ENCODE results near the gene AP2B1.

Gene AP2B1

DNA sequence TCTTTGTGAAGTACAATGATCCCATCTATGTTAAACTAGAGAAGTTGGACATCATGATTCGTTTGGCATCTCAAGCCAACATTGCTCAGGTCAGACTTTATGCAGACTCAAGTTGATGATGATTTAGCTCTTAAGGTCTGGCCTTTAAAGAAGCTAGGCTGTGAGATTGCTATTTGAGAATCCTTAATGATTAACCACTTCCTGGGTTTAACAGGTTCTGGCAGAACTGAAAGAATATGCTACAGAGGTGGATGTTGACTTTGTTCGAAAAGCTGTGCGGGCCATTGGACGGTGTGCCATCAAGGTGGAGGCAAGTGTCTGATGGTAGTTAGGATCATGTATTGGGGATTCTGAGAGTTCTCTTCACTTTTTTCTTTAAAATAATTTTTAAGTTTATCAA is 40.3 kb downstream of the AP2B1 start:
- no peak for DNase-seq (ENCODE audit: low read depth in 3 of 3)

- DNase-seq (ENCODE audit: low read depth in 3 of 3): no peak
Measured at GRCh38 chr17:35630530-35631148, 43.5 kb downstream of the AP2B1 start.

- no peak for DNase-seq (ENCODE audit: low read depth in 3 of 3)
Measured at GRCh38 chr17:35641032-35641431, 53.9 kb downstream of the AP2B1 start.

DNA sequence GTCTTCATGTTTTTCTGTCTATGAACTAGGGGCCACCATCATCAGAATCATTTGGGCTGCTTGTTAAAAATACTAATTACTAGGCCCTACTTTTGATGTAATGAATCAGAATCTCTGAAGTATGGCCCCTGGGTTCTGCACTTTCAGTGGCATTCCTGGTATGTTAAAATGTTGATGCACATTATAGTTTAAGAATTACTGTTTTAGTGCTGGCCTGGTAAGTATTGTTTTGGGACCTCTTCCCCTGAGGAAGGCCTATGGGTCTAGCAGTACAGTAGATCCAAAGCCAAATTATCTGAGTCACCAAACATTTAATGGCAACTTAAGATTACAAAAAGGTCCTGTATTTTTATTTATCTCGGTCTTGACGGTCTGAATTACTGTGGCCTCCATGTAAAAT is 58.8 kb downstream of the AP2B1 start:
- DNase-seq (ENCODE audit: low read depth in 3 of 3): no peak

GRCh38 chr17:35651467-35651866 is 64.3 kb downstream of the AP2B1 start:
- DNase-seq (ENCODE audit: low read depth in 3 of 3): no peak

- DNase-seq (ENCODE audit: low read depth in 3 of 3): no peak
Measured at GRCh38 chr17:35653619-35654361, 66.7 kb downstream of the AP2B1 start.

DNA sequence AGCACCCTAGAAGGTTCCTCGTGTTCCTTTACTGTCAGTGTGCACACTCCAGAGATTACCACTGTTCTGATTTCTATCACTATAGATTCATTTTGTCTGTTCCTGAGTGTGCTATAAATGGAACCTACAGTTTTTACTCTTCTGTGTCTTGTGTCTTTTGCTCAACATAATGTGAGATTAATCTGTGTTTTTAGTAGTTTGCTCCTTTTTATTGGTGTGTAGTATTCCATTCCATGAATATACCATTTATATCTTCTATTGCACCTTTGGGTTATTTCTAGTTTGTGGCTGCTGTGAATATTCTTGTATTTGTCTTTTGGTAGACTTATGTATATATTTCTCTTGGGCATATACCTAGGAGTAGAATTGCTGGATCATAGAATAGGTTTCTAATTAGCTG is 68.2 kb downstream of the AP2B1 start:
- DNase-seq (ENCODE audit: low read depth in 3 of 3): no peak

DNA sequence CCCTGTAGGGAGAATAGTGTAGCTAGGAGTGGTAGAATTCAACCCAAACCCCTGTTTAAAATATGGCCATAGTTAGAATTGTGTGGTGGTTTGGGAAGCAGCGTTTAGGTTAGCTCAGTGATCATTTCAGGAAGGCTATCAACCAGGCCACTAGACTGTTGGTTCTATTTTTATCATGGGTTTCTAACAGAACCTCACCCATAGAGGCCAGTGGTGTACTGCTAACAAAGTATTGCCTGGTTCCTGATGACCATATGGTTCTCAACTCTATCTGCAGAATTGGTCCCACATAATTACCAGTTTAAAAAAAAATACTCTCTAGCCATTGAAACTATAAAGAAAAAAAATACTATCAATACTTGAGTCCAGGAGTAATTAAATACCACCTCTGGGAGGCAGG is 73.8 kb downstream of the AP2B1 start:
- DNase-seq (ENCODE audit: low read depth in 3 of 3): no peak

DNA sequence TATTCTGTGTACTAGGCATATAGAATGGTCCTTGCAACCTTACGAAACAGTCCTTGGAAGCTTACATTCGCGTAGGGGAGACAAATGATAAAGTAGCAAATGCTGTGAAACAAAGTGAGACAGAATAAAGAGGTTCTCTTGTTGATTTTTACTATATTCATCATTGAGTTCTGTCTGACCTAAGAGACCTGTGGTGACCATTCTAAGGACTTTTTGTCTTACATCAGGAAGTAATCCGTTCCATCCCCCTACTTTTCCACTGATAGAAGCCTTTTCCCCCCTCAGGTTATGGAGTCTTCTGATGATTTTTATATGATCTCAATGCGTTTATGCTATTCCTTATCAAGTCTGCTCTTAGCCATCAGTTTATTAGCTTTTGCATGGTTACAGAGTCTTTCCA is 77.6 kb downstream of the AP2B1 start:
- no peak for DNase-seq (ENCODE audit: low read depth in 3 of 3)

DNA sequence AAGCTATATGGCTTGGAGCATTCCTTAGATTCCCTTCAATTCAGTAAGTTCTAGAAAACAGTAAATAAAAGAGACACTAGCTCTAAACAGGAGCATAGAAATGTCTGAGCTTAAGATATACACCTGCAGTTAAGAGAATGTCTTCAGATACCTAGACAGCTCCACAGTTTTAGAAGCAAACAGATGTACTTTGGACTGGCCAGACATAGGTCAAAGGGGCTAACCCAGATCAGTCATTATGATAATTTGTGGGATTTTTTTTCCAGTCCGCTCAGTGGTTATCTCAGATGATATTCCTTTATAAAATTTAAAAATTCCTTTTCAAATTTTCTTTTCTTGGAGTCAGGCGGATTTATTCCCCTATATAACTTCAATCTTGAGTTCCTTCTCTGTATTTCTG is 78.5 kb downstream of the AP2B1 start:
- no peak for DNase-seq (ENCODE audit: low read depth in 3 of 3)

GRCh38 chr17:35666070-35666469 is 78.9 kb downstream of the AP2B1 start:
- DNase-seq (ENCODE audit: low read depth in 3 of 3): no peak

- DNase-seq (ENCODE audit: low read depth in 3 of 3): no peak
Measured at GRCh38 chr17:35666967-35667532, 79.9 kb downstream of the AP2B1 start.

- DNase-seq (ENCODE audit: low read depth in 3 of 3): no peak
Measured at GRCh38 chr17:35668802-35669201, 81.7 kb downstream of the AP2B1 start.

DNA sequence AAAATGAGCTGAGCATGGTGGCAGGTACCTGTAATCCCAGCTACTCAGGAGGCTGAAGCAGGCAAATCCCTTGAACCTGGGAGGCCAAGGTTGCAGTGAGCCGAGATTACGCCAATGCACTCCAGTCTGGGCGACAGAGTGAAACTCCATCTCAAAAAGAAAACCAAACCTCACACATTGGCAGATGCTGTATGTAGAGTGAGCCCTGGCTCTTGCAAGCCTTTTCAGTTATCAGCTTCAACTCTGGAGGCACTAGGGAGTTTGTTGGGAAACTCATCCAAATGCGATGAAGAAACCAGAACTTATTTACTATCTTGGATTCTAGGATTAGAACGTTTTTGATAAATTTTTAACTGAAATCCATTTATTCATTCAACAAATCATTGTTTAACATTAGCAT is 87.4 kb downstream of the AP2B1 start:
- DNase-seq (ENCODE audit: low read depth in 3 of 3): no peak

DNA sequence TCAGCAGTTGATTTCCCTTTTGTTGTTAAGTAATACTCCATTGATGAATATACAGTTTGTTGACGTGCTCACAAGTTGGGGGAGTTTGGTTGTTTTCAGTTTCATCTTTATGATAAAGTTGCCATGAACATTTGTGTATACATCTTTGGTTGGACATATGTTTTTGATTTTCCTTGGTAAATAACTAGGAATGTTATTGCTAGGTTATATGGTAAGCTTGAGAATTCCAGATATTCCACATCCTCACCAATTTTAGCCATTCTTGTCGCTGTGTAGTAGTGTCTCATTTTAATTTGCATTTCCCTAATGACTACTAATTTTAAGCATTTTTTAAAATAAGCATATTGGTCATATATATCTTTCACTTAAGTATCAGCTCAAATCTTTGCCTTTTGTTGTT is 89.3 kb downstream of the AP2B1 start:
- DNase-seq (ENCODE audit: low read depth in 3 of 3): no peak

GRCh38 chr17:35679007-35679682 is 92.0 kb downstream of the AP2B1 start:
- DNase-seq (ENCODE audit: low read depth in 3 of 3): no peak

DNA sequence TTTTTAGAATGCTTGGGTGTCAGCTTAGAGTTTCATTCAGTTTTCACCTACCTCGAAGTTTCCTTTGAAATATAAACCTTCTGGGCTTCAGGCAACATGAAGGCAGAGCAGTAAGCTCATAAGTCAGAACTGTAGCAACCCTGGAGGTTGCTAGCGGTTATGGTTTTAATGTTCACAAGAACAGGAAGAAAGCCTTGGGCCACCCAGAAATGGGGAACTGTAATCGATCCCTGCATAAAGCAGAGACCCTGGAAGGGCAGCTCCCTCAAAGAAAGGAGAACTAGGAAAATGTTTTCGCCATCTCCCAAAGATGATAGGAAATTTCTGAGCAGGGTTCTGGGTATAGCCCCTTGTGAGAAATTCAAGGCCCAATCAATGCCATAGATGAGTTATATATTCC is 96.5 kb downstream of the AP2B1 start:
- no peak for DNase-seq (ENCODE audit: low read depth in 3 of 3)

DNA sequence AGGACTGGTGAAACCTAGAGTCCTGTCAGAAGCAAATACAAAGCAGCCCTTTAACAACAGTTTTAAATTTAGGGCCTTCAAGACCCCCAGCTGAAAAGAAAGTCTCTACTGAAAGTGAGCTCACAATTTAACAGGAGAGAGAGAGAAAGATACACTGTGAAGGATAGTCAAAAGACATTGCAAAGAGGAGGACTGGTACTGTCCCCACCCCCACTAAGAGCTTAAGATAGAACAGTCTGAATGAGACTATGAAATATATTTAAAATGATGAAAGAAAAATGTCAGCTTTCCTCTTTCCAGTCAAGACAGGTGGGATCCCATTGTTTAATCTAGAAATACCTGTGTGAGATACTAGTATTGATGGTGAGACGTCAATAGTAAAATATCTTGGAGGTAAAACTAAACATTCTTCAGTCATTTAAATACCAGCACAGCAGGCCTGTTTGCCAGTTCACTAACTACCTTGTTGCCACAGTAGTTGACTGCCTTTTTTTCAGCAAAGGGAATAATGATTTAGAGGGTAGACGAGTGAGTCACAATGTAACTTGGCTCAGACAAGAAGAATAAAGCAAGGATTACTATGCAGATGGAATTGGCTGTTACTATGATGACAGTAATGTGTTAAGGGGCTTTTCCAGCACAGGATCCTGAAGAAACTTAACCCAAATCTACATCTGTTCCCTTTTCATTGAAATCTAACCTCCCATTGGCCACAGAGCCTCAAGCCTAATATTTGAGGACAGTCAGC is 97.1 kb downstream of the AP2B1 start:
- DNase-seq (ENCODE audit: low read depth in 3 of 3): no peak

DNA sequence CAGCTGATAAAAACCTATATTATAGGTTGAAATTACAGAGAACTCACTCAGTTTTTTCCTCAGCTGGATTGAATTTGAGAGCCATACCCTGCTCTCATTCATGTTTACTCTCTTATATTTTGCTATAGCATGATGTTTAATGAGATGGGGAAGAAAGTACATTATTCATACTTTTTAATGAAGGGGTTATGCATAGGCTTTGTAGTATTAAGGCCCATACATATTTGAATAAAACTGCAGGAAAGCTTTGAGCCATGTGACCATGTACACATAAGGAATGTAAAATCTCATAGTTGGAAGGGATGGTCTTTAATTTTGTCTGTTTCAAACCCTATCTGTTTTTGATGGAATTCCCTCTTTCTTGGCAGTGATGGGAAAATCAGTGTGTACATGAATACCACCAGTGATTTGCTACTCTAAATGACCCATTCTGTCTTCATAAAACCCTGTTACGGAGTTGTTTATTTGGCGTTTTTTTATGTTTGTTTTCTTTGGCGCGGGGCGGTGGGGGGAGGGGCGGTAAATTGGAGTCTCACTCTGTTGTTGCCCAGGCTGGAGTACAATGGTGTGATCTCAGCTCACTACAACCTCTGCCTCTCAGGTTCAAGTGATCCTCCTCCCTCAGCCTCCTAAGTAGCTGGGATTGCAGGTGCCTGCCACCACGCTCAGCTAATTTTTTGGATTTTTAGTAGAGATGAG is 105.5 kb downstream of the AP2B1 start:
- no peak for DNase-seq (ENCODE audit: low read depth in 3 of 3)

DNA sequence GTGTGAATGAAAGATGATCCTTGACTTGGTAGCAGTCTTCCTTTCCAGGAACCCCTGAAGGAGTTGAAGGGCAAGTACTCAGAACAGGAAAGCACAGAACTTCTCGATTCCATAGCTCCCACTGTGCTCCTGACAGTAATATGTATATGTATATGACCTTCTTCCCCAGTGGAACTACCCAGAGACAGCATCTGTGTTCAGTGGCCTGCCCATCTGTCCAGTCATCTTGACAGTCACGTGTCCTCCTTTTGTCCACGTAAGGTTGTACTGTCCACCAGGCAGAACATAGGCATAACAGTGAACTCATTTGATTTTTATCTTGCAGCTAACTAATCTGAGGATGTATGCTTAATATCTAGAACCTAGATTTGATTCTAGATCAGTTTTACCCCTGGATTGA is 106.5 kb downstream of the AP2B1 start:
- DNase-seq (ENCODE audit: low read depth in 3 of 3): no peak

DNA sequence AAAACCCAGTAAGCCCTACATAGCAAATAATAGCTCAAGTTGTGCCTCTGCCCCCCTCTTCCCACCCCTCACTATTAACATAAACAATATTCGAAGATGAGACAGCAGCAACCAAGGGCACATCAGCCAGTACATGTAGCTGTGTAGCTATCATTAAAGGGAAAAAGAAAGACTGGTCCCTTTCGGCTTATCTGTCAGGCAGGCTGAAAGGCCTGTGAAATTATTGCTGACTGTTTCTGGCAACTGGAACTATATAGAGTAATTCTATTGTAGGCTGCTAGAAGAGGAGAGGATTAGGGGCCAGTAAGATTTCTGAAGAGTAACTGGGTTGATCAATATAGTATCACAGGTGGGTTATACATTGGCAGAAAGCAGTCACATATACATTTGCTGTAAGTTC is 107.8 kb downstream of the AP2B1 start:
- no peak for DNase-seq (ENCODE audit: low read depth in 3 of 3)

DNA sequence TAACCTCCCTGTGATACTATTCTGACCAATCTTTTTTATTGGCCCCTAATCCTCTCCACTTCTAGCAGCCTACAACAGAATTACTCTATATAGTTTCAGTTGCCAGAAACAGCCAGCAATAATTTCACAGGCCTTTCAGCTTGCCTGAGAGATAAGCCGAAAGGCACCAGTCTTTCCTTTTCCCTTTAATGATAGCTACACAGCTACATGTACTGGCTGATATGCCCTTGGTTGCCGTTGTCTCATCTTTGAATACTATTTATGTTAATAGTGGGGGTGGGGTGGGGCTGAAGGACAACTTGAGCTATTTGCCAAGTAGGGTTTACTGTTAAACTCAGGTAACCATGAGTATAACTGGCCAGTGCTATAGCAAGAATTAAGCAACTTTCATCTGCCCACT is 108.5 kb downstream of the AP2B1 start:
- DNase-seq (ENCODE audit: low read depth in 3 of 3): no peak
